Kidney (tissue), 22 donors: ENCODE data around the gene GABPB1. TPM values are rescaled to one million over a fixed set of nuclear protein-coding genes. Genes with fewer than 3 reads are reported as not detected.
A peak's percentile ranks its signal among the peaks of the same experiment; 100 is the strongest.
"Not testable (repeated sequence)": the region's sequence is repeated elsewhere in the genome, so short reads cannot be mapped to it uniquely, and the experiment has no call there.

Source experiments
- DNase-seq, 5 donors: peaks; one replicate each; pipeline ENCODE4 v3.0.0-alpha.2; 2013 to 2020
- FAIRE-seq: peaks from 2 replicates; lab custom pipeline; 2012; peaks lifted over from hg19 to GRCh38; lab: Jason Lieb, UNC
- H3K27ac ChIP-seq, 2 donors: one replicate each; pipeline ENCODE4 v1.7.0; 2013; ENCODE audit warnings: low read depth in 2 of 2, low read length in 2 of 2, inconsistent platforms in 1 of 2
- H3K27me3 ChIP-seq: one replicate; pipeline ENCODE4 v1.7.1; 2013; ENCODE audit warnings: low read length, inconsistent platforms; ENCODE audit not compliant: control insufficient read depth, insufficient read depth
- H3K36me3 ChIP-seq, 3 donors: one replicate each; pipeline versions ENCODE4 v1.7.0 to v1.7.1; 2013; ENCODE audit warnings: low read length in 3 of 3, control low read depth in 1 of 3, inconsistent platforms in 1 of 3; ENCODE audit not compliant: insufficient read depth in 3 of 3, control insufficient read depth in 2 of 3
- H3K4me1 ChIP-seq, 3 donors: one replicate each; pipeline versions ENCODE4 v1.7.0 to v1.7.1; 2013; ENCODE audit warnings: low read length in 3 of 3, inconsistent platforms in 1 of 3, low read depth in 1 of 3; ENCODE audit not compliant: control insufficient read depth in 2 of 3, insufficient read depth in 2 of 3
- H3K4me3 ChIP-seq, 3 donors: one replicate each; pipeline versions ENCODE4 v1.7.0 to v1.8.1; 2013; ENCODE audit warnings: low read length in 3 of 3, control low read depth in 1 of 3, inconsistent platforms in 1 of 3
- H3K9ac ChIP-seq, 3 donors: one replicate each; pipeline versions ENCODE4 v1.7.0 to v1.7.1; 2013; ENCODE audit warnings: low read length in 3 of 3, control low read depth in 1 of 3, inconsistent platforms in 1 of 3
- H3K9me3 ChIP-seq, 3 donors: one replicate each; pipeline versions ENCODE4 v1.7.0 to v1.7.1; 2013; ENCODE audit warnings: low read length in 3 of 3, control low read depth in 1 of 3, inconsistent platforms in 1 of 3; ENCODE audit not compliant: control insufficient read depth in 2 of 3, insufficient read depth in 1 of 3
- CTCF ChIP-seq: IDR thresholded peaks from 3 replicates; pipeline ENCODE4 v1.5.1; 2012; ENCODE audit warnings: mild to moderate bottlenecking, moderate library complexity, borderline replicate concordance; ENCODE audit not compliant: insufficient read depth; ENCODE audit errors: extremely low read depth
- intact Hi-C: fragments of 100-400 bp; cut with DNase I; formaldehyde crosslinking; loops from one replicate; pipeline ENCODE4 v1.11.1; 2022
- long read RNA-seq, 10 donors: library from polyadenylated mRNA in 1 of 10; unstranded in 1 of 10; transcript quantifications; one replicate each; pipeline ENCODE4 v2.0.0 and lab custom pipeline, GENCODE V29; 2021 to 2026
- polyA plus RNA-seq: library from polyadenylated mRNA; stranded (reverse); fragments of 350-450 nt; fragmentation: Illumina TruSeq; extraction: RNeasy Lipid Tissue Mini Kit (QIAGEN cat#74804); gene quantifications from one replicate; pipeline ENCODE4 v1.2.3, GENCODE V29; 2014; ENCODE audit warnings: low read depth, low replicate concordance; ENCODE audit not compliant: insufficient read depth
- total RNA-seq: library from RNA; stranded (reverse); fragmentation: NEBNext Ultra II Directional; extraction: Animal tissue kit (Norgen Biotek cat#: 25700); gene quantifications from one replicate; pipeline ENCODE4 v1.2.1, GENCODE V29; 2021
- donor health status: control.
- donor health status: control.
- donor health status: control.
- donor health status: control.
- donor health status: control.
- donor health status: DM: yes; HTN: yes; CAD: no.
- donor health status: Normal renal cell carcinoma (clear cell type).

GABPB1 gene
- total RNA-seq (20.6 TPM), polyA plus RNA-seq (6.2 TPM)
- long read RNA-seq, donor 1, full-length matches to known transcripts = 6 of 6 reads
- long read RNA-seq, donor 1, partial matches to known transcripts = 0 of 6 reads
- long read RNA-seq, donor 1, other reads (novel, unspliced or antisense) = 0 of 6 reads
- long read RNA-seq, donor 2, full-length matches to known transcripts = 5 of 5 reads
- long read RNA-seq, donor 2, partial matches to known transcripts = 0 of 5 reads
- long read RNA-seq, donor 2, other reads (novel, unspliced or antisense) = 0 of 5 reads
- long read RNA-seq, donor 3, partial matches to known transcripts = 8 of 19 reads
- long read RNA-seq, donor 3, other reads (novel, unspliced or antisense) = 10 of 19 reads
- long read RNA-seq, donor 4, full-length matches to known transcripts = 4 of 4 reads
- long read RNA-seq, donor 4, partial matches to known transcripts = 0 of 4 reads
- long read RNA-seq, donor 4, other reads (novel, unspliced or antisense) = 0 of 4 reads
- long read RNA-seq, donor 5 = 0 reads
- long read RNA-seq, donor 6, full-length matches to known transcripts = 5 of 20 reads
- long read RNA-seq, donor 6, partial matches to known transcripts = 15 of 20 reads
- long read RNA-seq, donor 6, other reads (novel, unspliced or antisense) = 0 of 20 reads
- long read RNA-seq, donor 7, full-length matches to known transcripts = 7 of 10 reads
- long read RNA-seq, donor 7, partial matches to known transcripts = 0 of 10 reads
- long read RNA-seq, donor 7, other reads (novel, unspliced or antisense) = 3 of 10 reads
- long read RNA-seq, donor 8, partial matches to known transcripts = 0 of 2 reads
- long read RNA-seq, donor 8, other reads (novel, unspliced or antisense) = 0 of 2 reads
- long read RNA-seq, donor 9 = 0 reads
- long read RNA-seq, donor 10, partial matches to known transcripts = 0 of 1 reads
- long read RNA-seq, donor 10, other reads (novel, unspliced or antisense) = 0 of 1 reads

- Histone ChIP-seq H3K4me1 (peaks cover 10 to 21% (median 19%) of the 10 kb centered on the region in 3 donors), H3K9me3 (no peaks in the 10 kb centered on the region), H3K4me3 (peak within 1 kb of the TSS; percentile 93 to 100 (median 99)), H3K27me3 (no peaks in the 10 kb centered on the region), H3K36me3 (peaks cover 0 to 3% (median 0%) of the 10 kb centered on the region in 3 donors), H3K27ac (peak within 1 kb of the TSS; percentile 99 to 100), H3K9ac (peak within 1 kb of the TSS; percentile 82 to 98 (median 95))
- no peak for FAIRE-seq
- DNase-seq = peak; percentile 92 to 97 (median 96)
- no peak for TF ChIP-seq CTCF
- intact Hi-C loops = no loop called here
Observed at GRCh38 chr15:50354838-50355618, at the start of gene GABPB1. GABPB1 (minus strand) TSS chr15:50355198; CDS start chr15:50309798, 45,400 bp downstream.

GRCh38 chr15:50391561-50391960, 36.6 kb upstream of the GABPB1 start:
- H3K36me3 ChIP-seq, DNase-seq, H3K27me3 ChIP-seq, intact Hi-C loops, H3K4me1 ChIP-seq, H3K4me3 ChIP-seq, H3K27ac ChIP-seq, H3K9ac ChIP-seq, H3K9me3 ChIP-seq, FAIRE-seq: not testable (repeated sequence)

- no peaks in the 10 kb centered on the region for H3K9me3 ChIP-seq
- FAIRE-seq (no peak), DNase-seq (no peak)
- no peak overlapping the region for H3K27ac ChIP-seq
- TF ChIP-seq CTCF = no peak
- H3K36me3 ChIP-seq = no peaks in the 10 kb centered on the region
- H3K9ac ChIP-seq = no peak overlapping the region
- intact Hi-C loops = no loop called here
- no peak overlapping the region for H3K4me3 ChIP-seq
- no peaks in the 10 kb centered on the region for H3K27me3 ChIP-seq
- H3K4me1 ChIP-seq = no peaks in the 10 kb centered on the region
Observed at GRCh38 chr15:50390554-50391264, 35.7 kb upstream of the GABPB1 start.

- DNase-seq, H3K27me3 ChIP-seq, H3K9ac ChIP-seq, H3K27ac ChIP-seq, H3K36me3 ChIP-seq, H3K4me1 ChIP-seq, FAIRE-seq, H3K9me3 ChIP-seq, H3K4me3 ChIP-seq, intact Hi-C loops: not testable (repeated sequence)
Observed at GRCh38 chr15:50382408-50382807, 27.4 kb upstream of the GABPB1 start.
